HCT116 (cell line): Measurements from ENCODE around the gene NEK8. TPM values are rescaled to one million over a fixed set of nuclear protein-coding genes. Genes with fewer than 3 reads are reported as not detected.

Experiments
- total RNA-seq: library from RNA; stranded (reverse); gene quantifications from one replicate; pipeline ENCODE4 v1.2.1, GENCODE V29; 2021; ENCODE audit not compliant: unreplicated experiment

NEK8 gene
- total RNA-seq, 1 experiment from 2014 or later: 7.0 TPM

Other genes starting within 250 kb of the NEK8 start
- not detected for gene FOXN1, start 222.4 kb upstream of the NEK8 start, total RNA-seq
- gene UNC119, start 176.2 kb upstream of the NEK8 start, total RNA-seq: 43.2 TPM
- gene PIGS, start 157.3 kb upstream of the NEK8 start, total RNA-seq: 45.8 TPM
- 82.8 TPM for gene ALDOC, start 151.9 kb upstream of the NEK8 start, total RNA-seq
- 94.9 TPM for gene SPAG5, start 129.8 kb upstream of the NEK8 start, total RNA-seq
- 18.9 TPM for gene RSKR, start 114.6 kb upstream of the NEK8 start, total RNA-seq
- 140 TPM for gene BLTP2, start 83.6 kb upstream of the NEK8 start, total RNA-seq
- 41.3 TPM for gene SDF2, start 66.9 kb upstream of the NEK8 start, total RNA-seq
- gene SUPT6H, start 66.6 kb upstream of the NEK8 start, total RNA-seq: 62.1 TPM
- gene PROCA1, start 16.9 kb upstream of the NEK8 start, total RNA-seq: 0.96 TPM
- gene RAB34, start 10.9 kb upstream of the NEK8 start, total RNA-seq: 0.59 TPM
- gene RPL23A, start 8.8 kb upstream of the NEK8 start, total RNA-seq: 2,087 TPM
- gene TLCD1, start 2.6 kb upstream of the NEK8 start, total RNA-seq: 28.3 TPM
- gene TRAF4, start 15.2 kb downstream of the NEK8 start, total RNA-seq: 127 TPM
- gene FAM222B, start 114.0 kb downstream of the NEK8 start, total RNA-seq: 22.7 TPM
- gene ERAL1, start 126.2 kb downstream of the NEK8 start, total RNA-seq: 52.0 TPM
- gene FLOT2, start 168.9 kb downstream of the NEK8 start, total RNA-seq: 98.1 TPM
- 13.5 TPM for gene DHRS13, start 174.3 kb downstream of the NEK8 start, total RNA-seq
- gene PHF12, start 222.7 kb downstream of the NEK8 start, total RNA-seq: 35.7 TPM